Measurements from ENCODE around the gene SEC22C. TPM values are rescaled to one million over a fixed set of nuclear protein-coding genes. Genes with fewer than 3 reads are reported as not detected.

Gene SEC22C
- total RNA-seq, 3 donors from 2014 or later = 9.3 to 34.2 (median 18.3) TPM

- Histone ChIP-seq H3K9me3 (no peaks in the 10 kb centered on the region), H3K4me3 (no peak overlapping the region), H3K36me3 (ENCODE audit: low read depth) (no peaks in the 10 kb centered on the region), H3K4me1 (ENCODE audit: low read depth) (no peaks in the 10 kb centered on the region)
- intact Hi-C loops (cut with DNase I, micrococcal nuclease) = no loop called here
- no peak for TF ChIP-seq CTCF (IDR thresholded peaks at IDR 0.05)
- ATAC-seq = no peak
- DNase-seq = peak in 1 of 3 donors; percentile 32
Observed at GRCh38 chr3:42608581-42608980, 26.8 kb upstream of the SEC22C start.

- H3K36me3 ChIP-seq (ENCODE audit: low read depth) = no peaks in the 10 kb centered on the region
- ATAC-seq = no peak
- no peak for DNase-seq
- TF ChIP-seq CTCF (IDR thresholded peaks at IDR 0.05) = no peak
- intact Hi-C loops (cut with DNase I, micrococcal nuclease) = no loop called here
- H3K4me3 ChIP-seq = no peak overlapping the region
- no peaks in the 10 kb centered on the region for H3K9me3 ChIP-seq
- peaks cover 16% of the 10 kb centered on the region for H3K4me1 ChIP-seq (ENCODE audit: low read depth)
Observed at GRCh38 chr3:42605546-42606173, 23.9 kb upstream of the SEC22C start.

- TF ChIP-seq CTCF (IDR thresholded peaks at IDR 0.05) = no peak
- peaks cover 19% of the 10 kb centered on the region for H3K4me1 ChIP-seq (ENCODE audit: low read depth)
- H3K4me3 ChIP-seq = no peak overlapping the region
- DNase-seq = no peak
- no peak for ATAC-seq
- no peaks in the 10 kb centered on the region for H3K9me3 ChIP-seq
- no peaks in the 10 kb centered on the region for H3K36me3 ChIP-seq (ENCODE audit: low read depth)
- intact Hi-C loops (cut with DNase I, micrococcal nuclease) = no loop called here
Observed at GRCh38 chr3:42602961-42603360, 21.2 kb upstream of the SEC22C start.

- Histone ChIP-seq H3K9me3 (no peaks in the 10 kb centered on the region), H3K4me3 (no peak overlapping the region), H3K4me1 (ENCODE audit: low read depth) (peaks cover 19% of the 10 kb centered on the region), H3K36me3 (ENCODE audit: low read depth) (no peaks in the 10 kb centered on the region)
- no peak for TF ChIP-seq CTCF (IDR thresholded peaks at IDR 0.05)
- DNase-seq (no peak), ATAC-seq (no peak)
- intact Hi-C loops (cut with DNase I, micrococcal nuclease) = no loop called here
Observed at GRCh38 chr3:42601896-42602581, 20.3 kb upstream of the SEC22C start.

GRCh38 chr3:42600958-42601675 lies 19.4 kb upstream of the SEC22C start:
- H3K4me1 ChIP-seq (ENCODE audit: low read depth) = peaks cover 19% of the 10 kb centered on the region
- no peak for TF ChIP-seq CTCF (IDR thresholded peaks at IDR 0.05)

More at GRCh38 chr3:42600958-42601675, 19.4 kb upstream of the SEC22C start:
- peak in 2 of 3 donors; percentile 63 to 84 for DNase-seq
- peak; percentile 56 for ATAC-seq
- Histone ChIP-seq H3K9me3 (no peaks in the 10 kb centered on the region), H3K36me3 (ENCODE audit: low read depth) (no peaks in the 10 kb centered on the region), H3K4me3 (peak overlapping the region; percentile 81)
- intact Hi-C loops (cut with DNase I, micrococcal nuclease) = no loop called here
